ENCODE results near the gene LRBA.

GRCh38 chr4:150818661-150819060 is 196.4 kb downstream of the LRBA start:
- no peak for TF ChIP-seq CTCF (IDR thresholded peaks at IDR 0.05)
- TF ChIP-seq POLR2A (IDR thresholded peaks at IDR 0.05): no peak

Data from body of pancreas (tissue), 4 donors.